ENCODE measurements around the gene USP36.

DNA sequence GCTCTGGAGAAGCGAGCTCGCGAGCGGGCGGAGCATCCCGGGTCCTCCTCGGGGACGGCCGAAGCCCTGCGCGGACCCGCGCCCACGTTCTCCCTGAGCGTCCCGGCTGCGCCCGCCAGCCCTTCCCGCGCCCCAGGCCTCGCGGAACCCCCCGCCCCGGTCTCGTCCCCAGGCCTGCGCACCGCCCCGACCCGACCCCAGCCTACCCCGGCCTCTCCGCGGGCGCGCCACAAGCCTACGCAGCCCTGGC is 159 bp downstream of the USP36 start:
- TF ChIP-seq, protein P1, sequence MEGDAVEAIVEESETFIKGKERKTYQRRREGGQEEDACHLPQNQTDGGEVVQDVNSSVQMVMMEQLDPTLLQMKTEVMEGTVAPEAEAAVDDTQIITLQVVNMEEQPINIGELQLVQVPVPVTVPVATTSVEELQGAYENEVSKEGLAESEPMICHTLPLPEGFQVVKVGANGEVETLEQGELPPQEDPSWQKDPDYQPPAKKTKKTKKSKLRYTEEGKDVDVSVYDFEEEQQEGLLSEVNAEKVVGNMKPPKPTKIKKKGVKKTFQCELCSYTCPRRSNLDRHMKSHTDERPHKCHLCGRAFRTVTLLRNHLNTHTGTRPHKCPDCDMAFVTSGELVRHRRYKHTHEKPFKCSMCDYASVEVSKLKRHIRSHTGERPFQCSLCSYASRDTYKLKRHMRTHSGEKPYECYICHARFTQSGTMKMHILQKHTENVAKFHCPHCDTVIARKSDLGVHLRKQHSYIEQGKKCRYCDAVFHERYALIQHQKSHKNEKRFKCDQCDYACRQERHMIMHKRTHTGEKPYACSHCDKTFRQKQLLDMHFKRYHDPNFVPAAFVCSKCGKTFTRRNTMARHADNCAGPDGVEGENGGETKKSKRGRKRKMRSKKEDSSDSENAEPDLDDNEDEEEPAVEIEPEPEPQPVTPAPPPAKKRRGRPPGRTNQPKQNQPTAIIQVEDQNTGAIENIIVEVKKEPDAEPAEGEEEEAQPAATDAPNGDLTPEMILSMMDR (IDR thresholded peaks at IDR 0.05; ENCODE audit: low read depth, low read length, missing input control) = no peak
- TF ChIP-seq REST (IDR thresholded peaks at IDR 0.05) (no peak), HNF4G (IDR thresholded peaks at IDR 0.05) (no peak), SP1 (IDR thresholded peaks at IDR 0.05) (no peak)
